Upper lobe of right lung (tissue), 1 donor: ENCODE data around the gene PDIA4. TPM values are rescaled to one million over a fixed set of nuclear protein-coding genes. Genes with fewer than 3 reads are reported as not detected.
A peak's percentile ranks its signal among the peaks of the same experiment; 100 is the strongest.

Experiments used
- ATAC-seq: fragments of 200-7000 bp; cut with Tn5 transposase; one replicate; pipeline ENCODE4 v1.9.1; 2020; ENCODE audit warnings: mild to moderate bottlenecking, moderate library complexity
- DNase-seq: peaks from one replicate; pipeline ENCODE4 v3.0.0-alpha.2; 2020
- H3K27ac ChIP-seq: fragments of 200-600 bp; one replicate; pipeline ENCODE4 v1.8.0; 2022
- H3K27me3 ChIP-seq: fragments of 200-600 bp; one replicate; pipeline ENCODE4 v1.8.0; 2022; ENCODE audit warnings: mild to moderate bottlenecking
- H3K36me3 ChIP-seq: fragments of 200-600 bp; one replicate; pipeline ENCODE4 v1.8.0; 2022
- H3K4me1 ChIP-seq: fragments of 200-600 bp; one replicate; pipeline ENCODE4 v1.8.0; 2022
- H3K4me3 ChIP-seq: fragments of 200-600 bp; one replicate; pipeline ENCODE4 v1.8.0; 2022; ENCODE audit warnings: mild to moderate bottlenecking
- H3K9me3 ChIP-seq: fragments of 200-600 bp; one replicate; pipeline ENCODE4 v1.8.0; 2022
- intact Hi-C: fragments of 100-400 bp; cut with DNase I; formaldehyde crosslinking; loops from one replicate; pipeline ENCODE4 v1.11.0; 2022
- total RNA-seq: library from RNA; stranded (reverse); fragmentation: NEBNext Ultra II Directional; extraction: Animal tissue kit (Norgen Biotek cat#: 25700); gene quantifications from one replicate; pipeline ENCODE4 v1.2.1, GENCODE V29; 2021
- TF ChIP-seq, protein P1 (sequence below): fragments of 200-600 bp; IDR thresholded peaks from one replicate; pipeline ENCODE4 v1.8.0; 2022; ENCODE audit warnings: antibody characterized with exemption
- donor health status: DM: no; HTN: yes; CAD: no; lungs with severe emphysema.

Gene PDIA4
- total RNA-seq, 1 donor from 2014 or later = 117 TPM

DNA sequence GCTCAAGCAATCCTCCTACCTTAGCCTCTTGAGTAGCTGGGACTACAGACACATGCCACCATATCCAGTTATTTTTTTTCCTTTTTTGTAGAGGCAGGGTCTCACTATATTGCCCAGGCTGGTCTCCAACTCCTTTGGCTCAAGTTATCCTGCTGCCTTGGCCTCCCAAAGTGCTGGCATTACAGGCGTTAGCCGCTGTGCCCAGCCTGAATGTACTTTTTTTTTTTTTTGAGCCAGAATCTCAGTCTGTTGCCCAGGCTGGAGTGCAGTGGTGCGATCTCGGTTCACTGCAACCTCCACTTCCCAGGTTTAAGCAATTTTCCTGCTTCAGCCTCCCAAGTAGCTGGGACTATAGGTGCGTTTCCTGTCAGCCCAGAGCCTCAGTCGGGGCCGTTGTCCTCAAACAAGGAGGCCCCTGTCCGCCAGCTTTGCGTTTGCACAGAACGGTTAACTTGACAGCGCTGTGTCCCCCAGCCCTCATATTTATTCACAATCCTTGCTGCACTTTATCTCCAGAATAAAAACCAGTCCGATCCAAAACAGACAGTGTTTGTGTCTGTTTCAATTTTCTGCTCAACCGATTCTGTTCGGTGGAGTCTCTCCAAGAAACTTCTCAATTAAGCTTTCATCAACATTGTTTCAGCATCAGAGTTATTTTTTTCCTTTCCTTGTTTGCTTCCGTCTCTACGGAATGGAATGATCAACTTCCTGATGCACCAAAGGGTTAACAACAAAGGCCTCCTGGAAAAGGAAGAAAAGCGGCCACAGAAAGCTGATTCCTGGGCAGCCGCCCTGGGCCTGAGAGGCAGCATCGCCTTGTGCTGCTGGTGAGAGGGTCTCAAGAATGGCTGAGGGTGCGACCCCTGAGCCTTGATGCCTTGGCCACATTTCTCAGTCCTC is 64.5 kb downstream of the PDIA4 start:
- TF ChIP-seq, protein P1, sequence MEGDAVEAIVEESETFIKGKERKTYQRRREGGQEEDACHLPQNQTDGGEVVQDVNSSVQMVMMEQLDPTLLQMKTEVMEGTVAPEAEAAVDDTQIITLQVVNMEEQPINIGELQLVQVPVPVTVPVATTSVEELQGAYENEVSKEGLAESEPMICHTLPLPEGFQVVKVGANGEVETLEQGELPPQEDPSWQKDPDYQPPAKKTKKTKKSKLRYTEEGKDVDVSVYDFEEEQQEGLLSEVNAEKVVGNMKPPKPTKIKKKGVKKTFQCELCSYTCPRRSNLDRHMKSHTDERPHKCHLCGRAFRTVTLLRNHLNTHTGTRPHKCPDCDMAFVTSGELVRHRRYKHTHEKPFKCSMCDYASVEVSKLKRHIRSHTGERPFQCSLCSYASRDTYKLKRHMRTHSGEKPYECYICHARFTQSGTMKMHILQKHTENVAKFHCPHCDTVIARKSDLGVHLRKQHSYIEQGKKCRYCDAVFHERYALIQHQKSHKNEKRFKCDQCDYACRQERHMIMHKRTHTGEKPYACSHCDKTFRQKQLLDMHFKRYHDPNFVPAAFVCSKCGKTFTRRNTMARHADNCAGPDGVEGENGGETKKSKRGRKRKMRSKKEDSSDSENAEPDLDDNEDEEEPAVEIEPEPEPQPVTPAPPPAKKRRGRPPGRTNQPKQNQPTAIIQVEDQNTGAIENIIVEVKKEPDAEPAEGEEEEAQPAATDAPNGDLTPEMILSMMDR = no peak
- Histone ChIP-seq H3K9me3 (no peaks in the 10 kb centered on the region), H3K27me3 (no peaks in the 10 kb centered on the region), H3K4me3 (peak overlapping the region; percentile 65), H3K27ac (peak overlapping the region; percentile 83), H3K4me1 (peaks cover 4% of the 10 kb centered on the region), H3K36me3 (no peaks in the 10 kb centered on the region)
- DNase-seq = no peak
- ATAC-seq = no peak
- intact Hi-C loops = loop anchor here (10.0 kb wide), 2 partner anchors 89 to 389 kb away; no protein-coding TSS in a partner anchor

DNA sequence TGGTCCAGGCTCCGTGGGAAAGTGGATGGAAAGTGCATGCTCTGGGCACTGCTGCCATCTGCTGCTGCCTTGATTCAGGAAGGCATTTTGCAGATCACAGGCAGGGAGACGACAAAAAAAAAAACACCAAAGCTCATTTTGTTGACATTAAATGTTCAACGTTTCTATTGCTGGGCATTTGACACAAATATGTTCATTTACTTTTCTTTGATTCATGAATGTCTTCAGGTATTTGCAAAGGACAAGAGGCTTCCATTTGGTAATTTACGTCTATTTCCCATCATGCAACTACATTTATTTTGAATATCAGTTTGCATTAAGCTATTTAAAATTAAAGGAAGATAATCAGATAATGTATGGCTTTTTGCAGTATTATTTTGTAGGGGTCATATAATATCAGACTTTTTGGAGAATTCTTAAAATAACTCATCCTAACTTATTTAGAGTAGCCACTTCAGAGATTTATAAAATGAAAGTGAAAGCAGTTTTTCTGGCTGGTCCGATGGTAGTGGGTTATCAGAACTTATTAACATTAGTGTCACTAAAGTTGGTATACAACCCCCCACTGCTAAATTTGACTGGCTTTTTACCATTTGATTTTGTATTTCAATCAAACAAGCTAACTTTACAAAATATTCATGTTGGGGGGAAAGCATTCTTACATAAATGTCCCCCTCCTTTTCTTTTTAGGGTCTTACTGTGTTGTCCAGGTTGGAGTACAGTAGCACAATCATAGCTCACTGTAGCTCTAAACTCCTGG is 65.3 kb downstream of the PDIA4 start:
- Histone ChIP-seq H3K27me3 (no peaks in the 10 kb centered on the region), H3K36me3 (no peaks in the 10 kb centered on the region), H3K4me3 (peak overlapping the region; percentile 65), H3K4me1 (peaks cover 4% of the 10 kb centered on the region), H3K9me3 (no peaks in the 10 kb centered on the region), H3K27ac (peak overlapping the region; percentile 83)
- TF ChIP-seq, protein P1 = peak; percentile 73
- intact Hi-C loops = loop anchor here (10.0 kb wide), 2 partner anchors 88 to 388 kb away; no protein-coding TSS in a partner anchor
- ATAC-seq = peak; percentile 78
- DNase-seq = peak; percentile 76

- no peaks in the 10 kb centered on the region for H3K27me3 ChIP-seq
- H3K9me3 ChIP-seq = no peaks in the 10 kb centered on the region
- TF ChIP-seq, protein P1 = no peak
- intact Hi-C loops = loop anchor here (10.0 kb wide), 2 partner anchors 88 to 388 kb away; no protein-coding TSS in a partner anchor
- H3K4me1 ChIP-seq = peaks cover 4% of the 10 kb centered on the region
- H3K36me3 ChIP-seq = no peaks in the 10 kb centered on the region
- H3K4me3 ChIP-seq = peak overlapping the region; percentile 65
- H3K27ac ChIP-seq = peak overlapping the region; percentile 83
- ATAC-seq (no peak), DNase-seq (no peak)
Observed at GRCh38 chr7:148962440-148962822, 65.9 kb downstream of the PDIA4 start.

GRCh38 chr7:148959726-148960125 is 68.6 kb downstream of the PDIA4 start:
- no peaks in the 10 kb centered on the region for H3K27me3 ChIP-seq
- intact Hi-C loops = loop anchor here (10.0 kb wide), 2 partner anchors 85 to 385 kb away; no protein-coding TSS in a partner anchor
- DNase-seq (no peak), ATAC-seq (no peak)
- no peaks in the 10 kb centered on the region for H3K9me3 ChIP-seq
- H3K4me1 ChIP-seq = peaks cover 4% of the 10 kb centered on the region
- no peak overlapping the region for H3K4me3 ChIP-seq
- no peaks in the 10 kb centered on the region for H3K36me3 ChIP-seq
- TF ChIP-seq, protein P1 = no peak
- no peak overlapping the region for H3K27ac ChIP-seq

DNA sequence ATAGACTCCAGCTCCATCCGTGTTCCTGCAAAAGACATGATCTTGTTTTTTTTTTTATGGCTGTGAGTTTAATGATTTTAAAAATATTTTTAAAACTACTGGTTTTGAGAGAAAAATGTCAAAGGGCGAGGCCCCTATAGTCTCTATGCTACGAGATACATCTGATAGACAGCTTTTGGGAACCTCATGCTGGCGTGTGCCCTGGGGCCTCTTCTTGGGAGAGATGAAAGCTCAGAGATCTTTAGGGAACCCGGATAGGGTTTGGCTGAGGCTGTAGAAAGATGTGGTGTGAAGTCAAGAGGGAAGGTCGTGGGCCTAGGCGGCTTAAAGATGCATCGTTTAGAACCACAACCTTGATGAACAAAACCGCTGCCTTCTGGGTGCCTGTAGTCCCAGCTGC is 70.2 kb downstream of the PDIA4 start:
- TF ChIP-seq, protein P1 = no peak
- Histone ChIP-seq H3K36me3 (no peaks in the 10 kb centered on the region), H3K9me3 (no peaks in the 10 kb centered on the region), H3K27me3 (no peaks in the 10 kb centered on the region), H3K4me3 (no peak overlapping the region), H3K27ac (no peak overlapping the region), H3K4me1 (no peaks in the 10 kb centered on the region)
- DNase-seq (no peak), ATAC-seq (no peak)
- intact Hi-C loops = no loop called here
